ENCODE results near the gene TMEM18.

The TMEM18 gene

GRCh38 chr2:672606-672905, 4.7 kb downstream of the TMEM18 start:
- no peak for DNase-seq (ENCODE audit: low read depth in 2 of 2)

GRCh38 chr2:671787-672605, 5.2 kb downstream of the TMEM18 start:
- DNase-seq (ENCODE audit: low read depth in 2 of 2), result no peak

- DNase-seq (ENCODE audit: low read depth in 2 of 2), result no peak
These were observed 6.1 kb downstream of the TMEM18 start for GRCh38 chr2:671072-671471.

- no peak for DNase-seq (ENCODE audit: low read depth in 2 of 2)
These were observed 6.6 kb downstream of the TMEM18 start for GRCh38 chr2:670637-671036.

GRCh38 chr2:669323-669722, 7.9 kb downstream of the TMEM18 start:
- DNase-seq (ENCODE audit: low read depth in 2 of 2), result no peak

GRCh38 chr2:668000-668398, 9.2 kb downstream of the TMEM18 start:
- DNase-seq (ENCODE audit: low read depth in 2 of 2), result no peak

- DNase-seq (ENCODE audit: low read depth in 2 of 2), result no peak
These were observed 9.7 kb downstream of the TMEM18 start for GRCh38 chr2:667332-667999.

- DNase-seq (ENCODE audit: low read depth in 2 of 2), result no peak
These were observed 10.8 kb downstream of the TMEM18 start for GRCh38 chr2:666441-666840.

GRCh38 chr2:665340-666073, 11.7 kb downstream of the TMEM18 start:
- no peak for DNase-seq (ENCODE audit: low read depth in 2 of 2)

- DNase-seq (ENCODE audit: low read depth in 2 of 2), result no peak
These were observed 13.1 kb downstream of the TMEM18 start for GRCh38 chr2:664063-664462.

GRCh38 chr2:663221-663620, 14.0 kb downstream of the TMEM18 start:
- no peak for DNase-seq (ENCODE audit: low read depth in 2 of 2)

- DNase-seq (ENCODE audit: low read depth in 2 of 2), result no peak
These were observed 15.9 kb downstream of the TMEM18 start for GRCh38 chr2:661360-661635.

GRCh38 chr2:660586-661359, 16.4 kb downstream of the TMEM18 start:
- DNase-seq (ENCODE audit: low read depth in 2 of 2), result no peak

GRCh38 chr2:660029-660428, 17.2 kb downstream of the TMEM18 start:
- no peak for DNase-seq (ENCODE audit: low read depth in 2 of 2)

GRCh38 chr2:658426-658825, 18.8 kb downstream of the TMEM18 start:
- DNase-seq (ENCODE audit: low read depth in 2 of 2), result no peak

- DNase-seq (ENCODE audit: low read depth in 2 of 2), result no peak
These were observed 19.4 kb downstream of the TMEM18 start for GRCh38 chr2:657766-658165.

GRCh38 chr2:656676-657075, 20.5 kb downstream of the TMEM18 start:
- no peak for DNase-seq (ENCODE audit: low read depth in 2 of 2)

- DNase-seq (ENCODE audit: low read depth in 2 of 2), result no peak
These were observed 21.6 kb downstream of the TMEM18 start for GRCh38 chr2:655626-656025.

GRCh38 chr2:654896-655295, 22.3 kb downstream of the TMEM18 start:
- no peak for DNase-seq (ENCODE audit: low read depth in 2 of 2)

- DNase-seq (ENCODE audit: low read depth in 2 of 2), result no peak
These were observed 23.4 kb downstream of the TMEM18 start for GRCh38 chr2:653645-654425.

GRCh38 chr2:652881-653480, 24.2 kb downstream of the TMEM18 start:
- DNase-seq (ENCODE audit: low read depth in 2 of 2), result no peak
